Hematopoietic multipotent progenitor cell treated with erythropoietin and hydrocortisone succinate and interleukin-3 and kit ligand, for 8 days (in vitro differentiated cells): Measurements from ENCODE around the gene TMSB4X.
A peak's percentile ranks its signal among the peaks of the same experiment; 100 is the strongest.
"Not testable (repeated sequence)": the region's sequence is repeated elsewhere in the genome, so short reads cannot be mapped to it uniquely, and the experiment has no call there.

ENCODE experiments used
- DNase-seq: peaks from one replicate; pipeline ENCODE4 v3.0.0-alpha.2; 2015

TMSB4X gene

DNA sequence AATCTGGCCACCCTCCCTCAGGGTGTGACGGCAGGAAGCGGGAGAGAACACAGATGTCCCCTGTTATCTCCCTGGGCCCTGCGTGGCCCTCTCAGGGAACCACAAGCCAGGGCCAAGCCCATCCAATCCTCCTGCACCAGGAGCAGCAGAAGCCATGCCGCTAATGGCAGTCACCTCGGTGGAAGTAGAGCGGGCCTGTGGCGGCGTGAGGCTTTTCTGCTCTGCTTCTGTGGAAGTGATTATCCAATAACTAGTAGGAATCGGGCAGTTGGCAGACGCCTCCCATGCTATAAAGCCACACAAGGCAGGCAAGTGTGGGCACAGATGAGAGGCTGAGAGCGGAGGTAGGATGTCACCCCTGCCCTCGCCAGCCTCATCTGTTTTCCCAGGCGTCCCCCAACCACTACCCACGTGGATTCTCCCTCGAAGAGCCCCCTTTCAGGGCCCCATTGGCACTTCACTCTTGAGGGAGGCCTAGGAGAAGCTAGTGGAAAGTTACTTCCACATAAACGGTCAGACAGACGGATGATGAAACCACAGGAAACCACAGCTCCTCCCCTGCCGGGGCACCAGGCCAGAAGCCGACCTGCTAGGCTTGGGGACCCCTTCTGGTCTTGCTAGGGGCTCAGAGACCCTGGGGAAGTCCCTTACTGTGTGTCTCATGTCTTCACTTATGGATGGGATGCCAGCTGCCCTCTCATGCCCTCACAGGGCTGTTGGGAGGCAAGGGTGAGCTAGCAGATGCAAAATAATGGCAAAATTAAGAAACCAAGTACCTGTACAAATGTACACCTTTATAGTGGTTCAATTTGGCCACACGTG is 18.8 kb upstream of the TMSB4X start:
- DNase-seq = peak; percentile 86

DNA sequence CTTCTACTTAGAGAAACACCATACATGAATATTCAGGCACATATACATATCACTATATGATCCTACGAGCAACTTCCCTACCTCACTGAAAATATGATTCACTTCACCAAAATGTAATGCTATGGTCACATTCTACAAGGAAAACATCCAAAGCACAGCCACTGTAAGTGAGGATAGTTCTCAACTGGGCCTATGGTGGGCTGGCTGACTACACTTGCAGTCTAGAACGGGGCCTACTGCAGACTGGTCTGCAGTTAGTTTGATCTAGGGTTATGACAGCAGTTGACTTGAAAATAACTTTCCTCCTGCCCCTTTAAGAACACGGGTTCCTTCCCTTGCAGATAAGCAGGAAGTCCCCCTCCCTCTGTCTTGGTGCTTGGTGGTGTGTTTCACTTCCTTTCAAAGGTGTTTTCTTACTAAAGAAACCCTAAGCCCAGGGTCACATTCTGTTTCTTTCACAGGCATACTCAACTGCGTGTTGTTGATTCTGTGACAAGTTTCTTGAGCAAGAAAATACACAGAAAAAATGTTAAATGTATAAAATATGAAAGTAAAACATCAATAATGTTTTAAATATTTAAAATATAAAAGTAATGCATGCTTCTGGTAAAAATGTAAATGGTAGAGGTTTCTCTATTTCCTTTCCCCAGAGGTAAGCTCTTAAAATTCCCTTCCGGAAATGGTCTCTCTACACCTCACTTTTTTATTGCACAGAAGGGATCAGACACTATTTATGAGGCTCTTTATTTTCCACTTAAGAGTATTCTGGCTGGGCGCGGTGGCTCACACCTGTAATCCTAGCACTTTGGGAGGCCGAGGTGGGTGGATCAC is 18.0 kb upstream of the TMSB4X start:
- DNase-seq = peak; percentile 88

DNA sequence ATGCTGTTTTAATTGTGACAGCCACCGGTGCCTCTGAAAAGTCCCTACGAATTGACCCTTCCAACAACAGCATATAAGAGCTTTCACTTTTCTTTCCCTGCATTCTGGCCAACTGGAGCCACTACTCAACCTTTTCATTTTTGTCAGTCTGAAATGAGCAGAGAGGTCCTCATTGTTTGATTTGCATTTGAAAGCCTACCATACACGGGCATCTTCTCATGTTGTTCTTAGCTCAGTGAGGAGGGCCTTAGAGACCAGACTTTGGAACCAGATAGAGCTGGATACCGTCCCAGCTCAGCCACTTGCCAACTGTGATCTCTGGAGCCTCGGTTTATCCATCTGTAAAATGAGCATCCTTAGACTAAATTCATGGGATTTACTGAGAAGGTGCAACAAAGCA is 16.9 kb upstream of the TMSB4X start:
- no peak for DNase-seq

DNA sequence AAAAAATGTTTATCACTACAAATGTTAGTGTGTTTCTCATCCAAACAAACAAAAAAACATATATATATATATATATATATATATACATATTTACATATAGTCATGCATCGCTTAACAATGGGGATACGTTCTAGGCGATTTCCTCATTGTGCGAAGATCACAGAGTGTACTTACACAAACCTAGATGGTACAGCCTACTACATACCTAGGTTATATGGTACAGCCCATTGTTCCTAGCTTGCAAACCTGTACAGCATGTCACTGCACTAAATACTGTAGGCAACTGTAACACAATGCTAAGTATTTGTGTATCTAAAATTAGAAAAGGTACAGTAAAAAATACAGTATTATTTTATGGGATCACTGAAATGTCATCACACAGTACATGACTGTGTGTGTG is 16.4 kb upstream of the TMSB4X start:
- DNase-seq = no peak

DNA sequence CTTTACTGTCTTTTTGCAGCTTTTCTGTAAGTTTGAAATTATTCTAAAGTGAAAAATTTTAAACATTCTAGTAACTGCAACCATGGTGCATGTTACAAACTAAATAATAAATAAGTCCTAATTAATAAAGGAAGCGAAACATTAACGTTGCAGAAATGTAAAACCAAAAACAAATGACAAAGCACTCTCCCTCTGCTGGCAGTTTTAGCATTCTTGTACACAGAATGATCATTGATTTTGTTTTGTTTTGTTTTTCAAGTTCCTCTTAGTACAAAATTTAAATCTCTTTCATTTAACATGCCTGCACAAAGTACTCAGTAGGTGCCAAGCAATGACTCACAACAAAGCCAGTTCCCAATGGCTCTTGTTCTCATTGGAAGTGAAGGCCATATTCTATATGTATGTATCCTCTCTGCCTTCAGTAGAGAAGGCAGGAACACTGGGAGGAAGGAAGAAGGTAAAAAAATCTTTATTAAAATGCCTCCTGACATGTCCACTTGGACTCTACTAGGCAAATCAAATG is 13.7 kb upstream of the TMSB4X start:
- no peak for DNase-seq

DNA sequence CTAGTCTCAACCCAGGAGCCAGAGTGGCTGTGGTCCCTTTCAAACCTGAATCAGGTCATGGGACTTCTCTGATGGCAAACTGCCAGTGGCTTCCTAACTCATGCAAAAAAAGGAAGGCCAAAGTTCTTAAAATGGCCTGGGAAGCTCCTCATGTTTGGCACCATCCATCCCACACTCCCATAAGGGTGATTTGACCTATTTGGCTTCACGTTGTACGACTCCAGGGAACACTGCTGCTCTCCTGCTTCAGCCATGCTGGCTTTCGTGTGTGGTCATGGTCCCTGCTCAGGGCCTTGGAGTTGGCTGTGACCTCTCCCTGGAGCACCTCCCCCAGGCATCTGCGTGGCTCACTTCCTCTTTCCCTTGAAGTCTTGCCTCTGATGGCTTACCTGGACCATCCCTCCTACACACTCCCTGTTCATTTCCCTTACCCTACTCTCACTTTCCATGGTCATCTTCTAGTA is 12.8 kb upstream of the TMSB4X start:
- no peak for DNase-seq

DNA sequence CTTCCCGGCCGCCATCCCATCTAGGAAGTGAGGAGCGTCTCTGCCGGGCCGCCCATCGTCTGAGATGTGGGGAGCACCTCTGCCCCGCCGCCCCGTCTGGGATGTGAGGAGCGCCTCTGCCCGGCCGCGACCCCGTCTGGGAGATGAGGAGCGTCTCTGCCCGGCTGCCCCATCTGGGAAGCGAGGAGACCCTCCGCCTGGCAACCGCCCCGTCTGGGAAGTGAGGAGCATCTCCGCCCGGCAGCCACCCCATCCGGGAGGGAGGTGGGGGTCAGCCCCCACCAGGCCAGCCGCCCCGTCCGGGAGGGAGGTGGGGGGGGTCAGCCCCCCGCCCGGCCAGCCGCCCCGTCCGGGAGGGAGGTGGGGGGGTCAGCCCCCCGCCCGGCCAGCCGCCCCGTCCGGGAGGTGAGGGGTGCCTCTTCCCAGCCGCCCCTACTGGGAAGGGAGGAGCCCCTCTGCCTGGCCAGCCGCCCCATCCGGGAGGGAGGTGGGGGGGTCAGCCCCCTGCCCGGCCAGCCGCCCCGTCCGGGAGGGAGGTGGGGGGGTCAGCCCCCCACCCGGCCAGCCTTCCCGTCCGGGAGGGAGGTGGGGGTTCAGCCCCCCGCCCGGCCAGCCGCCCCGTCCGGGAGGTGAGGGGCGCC is 11.6 kb upstream of the TMSB4X start:
- DNase-seq = not testable (repeated sequence)

DNA sequence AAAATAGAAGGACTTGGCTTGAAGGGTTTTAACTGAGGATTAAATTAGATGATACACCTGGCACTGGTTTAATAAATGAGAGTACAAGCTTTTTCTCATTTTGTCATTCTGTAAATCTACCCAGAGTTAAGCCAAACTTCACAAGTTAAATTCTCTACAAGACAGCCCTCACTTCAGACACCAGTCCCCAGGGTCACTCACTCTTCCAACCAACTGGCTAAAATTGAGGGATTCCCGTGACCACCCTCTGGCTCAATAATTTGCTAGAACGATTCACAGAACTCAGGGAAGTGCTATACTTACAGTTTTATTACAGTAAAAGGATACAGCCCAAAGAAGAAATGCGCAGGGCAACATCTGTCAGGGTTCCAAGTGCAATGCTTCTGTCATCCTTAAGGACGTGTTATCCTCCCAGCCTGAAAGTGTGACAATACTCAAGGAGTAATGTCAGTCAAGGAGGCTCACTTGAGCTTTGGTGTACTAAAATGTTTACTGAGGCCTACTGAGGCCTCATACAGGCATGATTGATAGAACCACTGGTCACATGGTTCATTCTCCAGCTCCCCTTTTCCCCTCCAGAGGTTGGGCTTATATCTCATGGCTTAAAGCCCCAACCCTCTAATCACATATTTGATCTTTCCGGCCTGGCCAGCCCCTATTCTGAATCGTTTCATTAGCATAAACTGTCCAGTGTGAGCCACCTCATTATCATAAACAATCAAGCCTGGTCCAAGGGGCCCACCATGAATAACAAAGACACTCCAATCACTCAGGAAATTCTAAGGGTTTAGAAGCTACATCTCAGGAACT is 9.6 kb upstream of the TMSB4X start:
- peak; percentile 1 for DNase-seq

DNA sequence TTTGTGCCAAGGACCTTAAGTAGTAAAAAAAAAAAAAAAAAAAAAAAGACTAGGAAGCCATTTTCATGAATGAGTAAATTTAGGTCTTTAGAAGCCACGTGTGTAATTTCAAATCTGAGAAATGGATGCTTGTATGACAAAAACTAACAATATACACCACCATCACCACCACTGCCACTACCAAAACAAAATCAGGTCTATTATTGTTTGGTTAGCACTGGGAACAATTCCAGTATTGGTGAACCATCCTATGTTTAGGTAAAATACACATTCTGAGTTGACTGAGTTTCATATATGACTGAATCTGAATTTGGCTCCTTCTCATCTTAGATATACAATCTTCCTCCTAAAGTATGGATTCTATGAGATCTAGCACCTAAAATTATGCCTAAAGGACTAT is 8.8 kb upstream of the TMSB4X start:
- no peak for DNase-seq

DNA sequence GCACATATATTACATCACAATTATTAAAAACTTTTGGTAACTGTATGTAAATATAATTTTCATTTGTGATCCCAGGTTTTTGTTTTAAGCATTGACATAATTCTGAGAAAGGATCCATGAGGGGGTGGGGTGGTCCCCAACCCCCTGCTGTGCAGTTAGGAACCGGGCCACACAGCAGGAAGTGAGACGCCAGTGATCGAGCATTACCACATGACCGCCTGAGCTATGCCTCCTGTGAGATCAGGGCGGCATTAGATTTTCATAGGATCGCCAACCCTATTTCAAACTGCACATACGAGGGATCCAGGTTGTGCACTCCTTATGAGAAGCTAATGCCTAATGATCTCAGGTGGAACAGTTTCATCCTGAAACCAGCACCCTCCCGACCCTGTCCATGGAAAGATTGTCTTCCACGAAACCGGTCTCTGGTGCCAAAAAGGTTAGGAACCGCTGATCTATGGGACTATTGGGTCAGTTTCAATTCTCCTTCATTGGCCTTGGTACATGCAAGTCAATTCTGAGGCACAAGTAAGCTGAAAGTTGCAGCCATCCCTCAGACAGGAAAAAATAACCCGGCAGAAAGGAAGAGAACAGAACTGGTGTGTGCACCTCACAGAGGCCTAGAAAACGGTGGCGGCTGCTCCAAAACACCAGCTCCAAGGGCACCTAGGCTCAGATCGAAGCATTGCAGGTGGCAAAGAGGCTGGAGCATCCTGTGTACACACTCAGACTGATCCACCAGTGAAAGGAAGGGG is 7.0 kb upstream of the TMSB4X start:
- no peak for DNase-seq

DNA sequence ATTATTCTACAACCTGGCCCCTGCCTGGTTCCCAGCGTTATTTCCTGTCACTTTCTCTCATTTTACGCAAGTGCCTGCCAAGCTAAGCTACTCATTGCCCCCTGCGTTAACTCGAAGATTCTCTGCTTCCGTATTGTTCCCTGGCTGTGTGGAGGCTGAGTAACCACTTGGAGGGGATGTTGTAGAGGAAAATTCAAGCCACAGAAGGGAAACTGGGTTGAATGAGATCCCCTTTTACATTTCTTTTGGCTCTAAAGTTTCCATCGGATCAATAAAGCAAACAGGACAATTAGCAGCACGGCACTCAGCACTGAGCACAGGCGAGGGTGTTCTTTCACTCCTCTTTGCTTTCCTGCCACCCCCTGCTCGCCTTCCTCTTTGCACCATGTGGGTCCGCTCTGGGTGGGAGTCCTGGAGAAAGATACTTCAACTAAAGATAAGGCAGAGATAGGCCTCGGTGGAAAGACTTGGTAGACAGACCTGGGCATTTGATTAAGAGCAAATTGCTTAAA is 4.2 kb upstream of the TMSB4X start:
- DNase-seq = peak; percentile 70

DNA sequence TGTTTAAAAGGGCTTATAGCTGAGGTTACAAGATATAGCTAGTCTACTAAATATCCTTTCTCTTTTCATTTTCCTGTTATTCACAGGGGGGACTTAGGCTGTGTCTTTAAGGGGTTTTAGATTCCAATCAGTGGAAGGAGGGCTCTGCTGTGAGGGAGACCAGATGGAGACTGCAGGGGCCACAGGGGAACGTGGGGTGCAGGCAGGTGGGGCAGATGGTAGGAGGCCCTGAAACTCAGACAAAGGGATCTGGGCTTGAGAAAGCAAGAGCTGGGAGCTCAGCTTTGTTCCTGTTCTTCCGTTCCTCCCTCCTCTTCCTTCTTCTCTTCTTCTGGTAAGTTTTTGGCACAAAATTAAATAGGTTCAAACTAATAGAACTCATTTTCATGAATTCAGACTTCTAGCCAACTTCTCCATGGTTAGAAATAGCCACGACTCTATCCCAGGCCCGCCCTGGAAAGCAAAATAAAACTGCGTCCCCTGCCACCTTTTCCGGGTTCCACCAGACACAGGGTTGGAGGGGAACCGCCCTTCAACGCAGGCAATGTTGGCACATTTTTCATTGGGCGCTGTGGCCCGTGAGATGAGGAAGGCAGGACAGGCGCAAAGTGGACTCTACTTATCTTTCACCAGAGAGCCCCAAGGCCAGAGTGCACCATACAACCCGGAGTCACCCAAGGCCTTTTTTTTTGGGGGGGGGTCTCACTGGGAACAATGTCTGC is 3.5 kb upstream of the TMSB4X start:
- DNase-seq = no peak

DNA sequence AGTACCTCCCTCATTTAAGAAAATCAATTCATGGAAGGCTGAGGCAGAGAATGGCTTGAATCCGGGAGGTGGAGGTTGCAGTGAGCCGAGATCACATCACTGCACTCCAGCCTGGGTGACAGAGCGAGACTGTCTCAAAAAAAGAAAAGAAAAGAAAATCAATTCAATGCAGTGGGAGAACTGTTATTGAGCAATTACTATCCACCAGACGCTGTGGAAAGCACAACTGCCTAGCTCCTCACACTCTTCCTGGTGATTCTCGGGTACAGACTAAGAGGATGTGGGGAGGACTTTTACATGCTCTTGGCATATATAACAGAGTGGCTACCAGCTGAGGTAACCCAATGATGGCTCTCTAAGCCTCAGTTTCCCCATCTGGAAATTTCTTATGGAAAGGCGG is 2.7 kb upstream of the TMSB4X start:
- no peak for DNase-seq

DNA sequence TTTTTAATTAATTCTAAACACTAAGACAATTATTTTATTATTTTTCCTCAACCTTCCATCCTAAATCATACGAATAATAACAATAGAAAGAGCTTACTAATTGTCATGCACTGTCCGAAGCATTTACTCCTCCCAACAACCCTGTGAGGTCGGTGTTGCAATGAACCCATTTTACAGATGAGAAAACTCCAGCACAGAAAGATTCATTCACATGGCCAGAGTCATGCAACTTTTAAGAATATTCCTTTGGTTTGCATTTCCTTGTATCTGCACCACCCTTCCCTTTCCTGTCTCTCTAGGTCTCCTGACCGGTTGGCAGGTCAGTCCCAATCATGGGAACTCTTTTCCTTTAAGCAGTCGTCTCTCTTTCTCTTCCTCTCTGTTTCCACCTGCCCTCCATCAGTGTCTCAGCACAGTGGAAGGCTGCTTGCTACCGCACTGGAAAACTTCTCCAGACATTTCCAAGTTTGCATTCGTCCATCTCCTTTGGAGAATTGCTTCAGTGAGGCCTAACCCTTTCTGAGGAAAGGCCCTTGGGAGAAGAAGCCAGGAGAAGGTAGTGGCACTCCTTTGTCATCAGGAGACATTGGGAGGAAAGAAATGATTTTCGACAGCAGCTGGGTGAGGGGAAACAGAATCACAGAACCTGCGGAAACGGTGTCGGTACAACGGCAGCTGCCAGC is 1.9 kb upstream of the TMSB4X start:
- DNase-seq = no peak

DNA sequence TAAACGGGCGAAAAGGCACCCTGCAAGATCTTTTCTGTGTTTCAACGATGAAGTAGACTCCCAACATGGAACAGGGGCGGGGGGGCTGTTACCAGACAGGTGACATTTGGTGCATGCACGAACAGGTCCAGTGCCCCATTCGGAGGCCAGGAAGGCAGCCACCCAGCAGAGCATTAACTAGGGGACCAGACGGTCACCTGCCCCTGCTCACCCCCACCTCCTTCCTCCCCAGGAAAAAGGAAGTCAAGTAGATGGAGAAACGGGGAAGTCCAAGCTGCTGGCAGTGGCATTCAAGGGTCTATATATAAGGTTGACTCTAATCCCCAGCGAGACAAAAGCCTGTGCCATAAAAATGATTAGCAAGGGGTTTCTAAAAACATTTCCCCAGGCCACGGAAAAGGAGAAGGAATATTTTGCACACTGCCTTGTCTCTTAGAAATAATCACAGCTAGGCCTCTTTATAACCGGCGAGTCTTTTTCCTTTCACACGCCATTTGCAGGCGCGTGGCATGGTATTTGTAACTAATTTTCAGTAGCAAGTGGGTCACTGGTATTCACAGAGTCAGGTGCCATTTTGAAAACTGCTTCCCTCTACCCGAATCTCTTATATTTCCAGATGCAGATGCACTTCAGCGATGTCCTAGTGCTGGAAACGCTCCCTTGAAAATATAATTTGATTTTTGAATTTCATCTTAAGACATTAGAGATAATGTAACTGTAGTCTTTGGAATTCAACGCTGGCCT is 1.2 kb upstream of the TMSB4X start:
- no peak for DNase-seq

DNA sequence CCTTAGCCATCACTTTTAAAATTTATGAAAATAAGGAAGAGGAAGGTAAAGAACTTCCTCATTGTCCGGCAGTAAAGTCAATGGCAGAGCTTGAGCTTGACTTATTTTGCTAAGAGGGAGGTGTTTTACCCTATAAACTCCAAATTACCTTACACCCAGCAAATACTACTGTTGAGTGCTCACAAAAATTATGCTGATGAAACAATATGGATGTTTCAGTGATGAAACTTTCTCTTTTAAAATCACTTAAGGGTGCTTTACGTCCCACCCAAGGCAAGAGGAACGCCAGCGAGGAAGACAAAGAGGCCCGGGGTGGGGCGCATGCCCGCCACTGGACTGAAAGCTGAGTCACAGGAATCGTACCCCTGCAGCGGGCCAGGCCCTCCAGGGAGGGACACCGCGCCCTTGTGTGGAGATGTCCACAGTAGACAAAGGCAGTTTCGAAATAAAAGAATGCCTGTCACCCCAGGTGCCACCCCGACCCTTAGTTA is 560 bp upstream of the TMSB4X start:
- peak; percentile 75 for DNase-seq

DNA sequence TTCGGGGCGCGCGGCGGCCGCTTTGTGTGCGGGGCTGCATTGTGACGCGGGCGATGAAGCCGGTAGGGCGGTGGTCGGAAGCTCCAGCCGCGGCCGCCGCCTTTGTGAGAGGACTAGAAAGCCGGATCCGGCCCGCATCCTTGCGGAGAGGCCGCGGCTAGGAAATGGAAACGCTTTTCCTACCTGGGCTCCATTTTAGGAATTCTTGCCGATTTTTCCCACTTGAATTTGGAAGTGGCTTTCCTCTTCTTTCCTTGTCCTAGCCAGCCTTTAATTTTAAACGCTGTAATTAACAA is 708 bp downstream of the TMSB4X start:
- no peak for DNase-seq

DNA sequence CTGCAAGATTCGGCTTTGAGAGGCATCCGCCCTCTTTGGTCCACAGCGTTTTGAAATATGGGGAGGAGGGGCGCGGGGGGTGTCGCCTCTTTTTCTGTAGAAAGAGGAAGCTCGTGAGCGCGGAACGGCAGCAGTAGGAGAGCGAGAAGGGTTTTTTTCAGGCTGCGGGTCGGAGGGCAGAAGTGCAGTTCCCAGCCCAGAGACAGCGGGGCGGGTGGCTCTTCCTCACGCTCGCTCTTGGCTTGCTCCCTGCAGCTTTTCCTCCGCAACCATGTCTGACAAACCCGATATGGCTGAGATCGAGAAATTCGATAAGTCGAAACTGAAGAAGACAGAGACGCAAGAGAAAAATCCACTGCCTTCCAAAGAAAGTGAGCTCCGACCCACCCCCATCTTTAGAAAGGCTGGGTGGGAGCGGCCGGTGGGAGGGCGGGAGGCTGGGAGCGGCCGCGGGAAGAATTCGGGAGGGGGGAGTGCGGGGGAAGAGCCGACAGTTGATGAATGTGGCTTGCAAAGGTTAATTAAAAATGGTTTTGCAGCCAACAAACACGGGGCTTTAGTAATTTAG is 1.2 kb downstream of the TMSB4X start:
- DNase-seq = no peak
